HepG2 (cell line): Measurements from ENCODE around the gene TRIM67. TPM values are rescaled to one million over a fixed set of nuclear protein-coding genes. Genes with fewer than 3 reads are reported as not detected.

ENCODE experiments used
- ATAC-seq: fragments of 200-7000 bp; cut with Tn5 transposase; 3 replicates; pipeline ENCODE4 v1.9.1; 2020; ENCODE audit warnings: mild to moderate bottlenecking, moderate library complexity
- BruUV-seq: library from RNA; stranded (reverse); fragments of 400-500 nt; replicated peaks from 2 replicates; lab custom pipeline; 2021; lab: Mats Ljungman, UMichigan
- CTCF ChIA-PET: fragments of 300-600 bp; formaldehyde crosslinking; extraction: SDS; loops from one replicate; lab custom pipeline; 2021; ENCODE audit warnings: low total read pairs, inconsistent platforms, low intra/inter-chr PET ratio; lab: Yijun Ruan, JAX
- POLR2A ChIA-PET: fragments of 350-600 bp; sonication (Branson Sonifier 250); formaldehyde crosslinking; loops from one replicate; lab custom pipeline; 2020; ENCODE audit warnings: antibody characterized with exemption, inconsistent platforms; lab: Yijun Ruan, JAX
- DNase-seq: peaks from one replicate; pipeline ENCODE4 v3.0.0-alpha.2; 2015; ENCODE audit warnings: low spot score
- FAIRE-seq: peaks from 3 replicates; lab custom pipeline; 2011; peaks lifted over from hg19 to GRCh38; lab: Jason Lieb, UNC
- H2AFZ ChIP-seq: one replicate; pipeline ENCODE4 v1.6.1; 2011; ENCODE audit warnings: low read length, inconsistent platforms
- H3K27ac ChIP-seq: fragments of 300-600 bp; 3 replicates; pipeline ENCODE4 v1.8.0; 2011; ENCODE audit warnings: mixed run types, mild to moderate bottlenecking, mixed read lengths, low read length, inconsistent platforms; ENCODE audit not compliant: insufficient read depth; ENCODE audit errors: extremely low read length
- H3K27me3 ChIP-seq, 2 experiments: fragments of 200-600 bp in 1 of 2; 2 replicates in 1 of 2; 3 replicates in 1 of 2; pipeline versions ENCODE4 v1.6.0 to v1.8.0; 2011; ENCODE audit warnings: low read length in 2 of 2, mild to moderate bottlenecking in 2 of 2, moderate library complexity in 2 of 2, inconsistent platforms in 1 of 2; ENCODE audit not compliant: insufficient read depth in 2 of 2, control insufficient read depth in 1 of 2
- H3K36me3 ChIP-seq, 2 experiments: fragments of 200-600 bp in 1 of 2; replicated peaks in 1 of 2; 2 replicates in 1 of 2; 3 replicates in 1 of 2; pipeline versions ENCODE4 v1.5.1 to v1.8.0; 2011; ENCODE audit warnings: low read length in 2 of 2, inconsistent platforms in 1 of 2; ENCODE audit not compliant: insufficient read depth in 2 of 2, control insufficient read depth in 1 of 2
- H3K4me1 ChIP-seq: 2 replicates; pipeline ENCODE4 v1.5.1; 2012; ENCODE audit warnings: low read length, inconsistent platforms; ENCODE audit not compliant: insufficient read depth
- H3K4me2 ChIP-seq: 2 replicates; pipeline ENCODE4 v1.6.0; 2011; ENCODE audit warnings: low read depth, low read length, inconsistent platforms
- H3K4me3 ChIP-seq, 3 experiments: fragments of 200-600 bp in 1 of 3; sonication (generic), shearing (Covaris generic) in 1 of 3; replicated peaks in 1 of 3; 2 replicates each; pipeline ENCODE4 v1.5.1; 2011 to 2016; ENCODE audit warnings: low read length in 3 of 3, inconsistent platforms in 2 of 3, low read depth in 2 of 3, mild to moderate bottlenecking in 2 of 3, control low read depth in 1 of 3, mixed read lengths in 1 of 3; ENCODE audit not compliant: insufficient read depth in 1 of 3
- H3K79me2 ChIP-seq: one replicate; pipeline ENCODE4 v1.6.1; 2011; ENCODE audit warnings: low read length, inconsistent platforms; ENCODE audit not compliant: insufficient read depth
- H3K9ac ChIP-seq: 2 replicates; pipeline ENCODE4 v1.6.0; 2011; ENCODE audit warnings: mild to moderate bottlenecking, low read depth, low read length, inconsistent platforms; ENCODE audit not compliant: insufficient read depth
- H3K9me3 ChIP-seq: 2 replicates; pipeline ENCODE4 v1.5.1; 2012; ENCODE audit warnings: mild to moderate bottlenecking, low read length
- H4K20me1 ChIP-seq: 2 replicates; pipeline ENCODE4 v1.6.0; 2011; ENCODE audit warnings: inconsistent platforms, mild to moderate bottlenecking, low read length, moderate library complexity; ENCODE audit not compliant: insufficient read depth
- KLF15 ChIP-seq: sonication (generic); formaldehyde crosslinking; IDR thresholded peaks from 2 replicates; pipeline ENCODE4 v1.8.1; 2023; ENCODE audit warnings: borderline replicate concordance, mild to moderate bottlenecking, inconsistent platforms, missing genetic modification reagents, mixed read lengths
- RXRB ChIP-seq: IDR thresholded peaks from 2 replicates; pipeline ENCODE4 v1.6.1; 2016; ENCODE audit warnings: borderline replicate concordance, missing genetic modification reagents, missing compliant biosample characterization
- XRCC5 ChIP-seq: fragments of 200-400 bp; formaldehyde crosslinking; optimal IDR thresholded peaks from 2 replicates; pipeline ENCODE3; 2017; ENCODE audit warnings: mild to moderate bottlenecking, low read length
- ZNF703 ChIP-seq: sonication (generic); formaldehyde crosslinking; IDR thresholded peaks from 2 replicates; pipeline ENCODE4 v1.5.1; 2020; ENCODE audit warnings: missing genetic modification reagents, mild to moderate bottlenecking, moderate library complexity, borderline replicate concordance
- WGBS: methylation state at CpG from one replicate; pipeline ENCODE4 v1.1.6; 2017; ENCODE audit warnings: low lambda C conversion rate; 5-methylcytosine and 5-hydroxymethylcytosine counted together
- in situ Hi-C: cut with HindIII; loops from 2 replicates; pipeline ENCODE4 v1.10.0; 2017; ENCODE audit warnings: low pct_unique_long_range_greater_than_20kb; ENCODE audit not compliant: extremely low pct_ligation_motif_present
- intact Hi-C: fragments of 100-400 bp; cut with micrococcal nuclease; formaldehyde crosslinking; loops from one replicate; pipeline ENCODE4 v1.10.0; 2022; ENCODE audit not compliant: unreplicated experiment
- polyA plus RNA-seq, 8 experiments: library from polyadenylated mRNA; depleted of rRNA in 3 of 8; stranded (reverse) in 7 of 8; unstranded in 1 of 8; fragments of >200 nt; fragmentation: Illumina TruSeq in 4 of 8; extraction: Trizol in 4 of 8; gene quantifications; 2 replicates each; pipeline versions ENCODE4 v1.2.1 to v1.2.3, GENCODE V29; 2011 to 2016; ENCODE audit warnings: low read depth in 4 of 8, missing spikeins in 1 of 8, mixed read lengths in 1 of 8; ENCODE audit not compliant: insufficient read depth in 1 of 8
- total RNA-seq, 5 experiments: library from RNA; depleted of rRNA; stranded (reverse); fragments of >200 nt; fragmentation: Illumina TruSeq; extraction: Trizol; gene quantifications; 2 replicates each; pipeline ENCODE4 v1.2.3, GENCODE V29; 2016; ENCODE audit warnings: low read depth in 1 of 5
- TF ChIP-seq, protein P1 (sequence below): IDR thresholded peaks from 2 replicates; pipeline ENCODE4 v1.6.1; 2012; ENCODE audit warnings: low read length, improper control_type of control experiment
- TF ChIP-seq, protein P2 (sequence below): sonication (generic); formaldehyde crosslinking; IDR thresholded peaks from 2 replicates; pipeline ENCODE4 v1.4.0; 2020; ENCODE audit warnings: missing genetic modification reagents

Gene TRIM67
- total and polyA plus RNA-seq, 2 of the 13 experiments (the other 11 are each of a cell fraction or from before 2014, with no cell fraction given): not detected

DNA sequence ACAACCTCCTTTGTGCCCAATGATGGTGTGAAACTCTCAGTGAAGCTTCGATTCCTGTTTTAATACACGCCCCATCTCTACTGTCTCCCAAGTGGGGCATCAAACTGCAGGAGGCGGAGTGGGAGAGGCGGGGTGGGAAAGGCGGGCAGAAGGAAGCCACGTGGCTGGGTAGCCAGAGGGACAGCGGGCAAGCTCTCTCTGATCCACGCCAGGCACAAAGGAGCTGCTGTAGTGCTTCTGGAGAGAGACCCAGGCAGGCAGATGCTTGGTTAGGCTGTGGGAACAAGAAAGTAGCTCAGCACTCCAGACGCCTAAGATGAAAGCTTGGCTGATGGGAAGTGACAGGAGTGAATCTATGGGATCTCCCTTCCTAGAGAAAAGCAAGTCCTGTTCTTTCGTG, 25.7 kb downstream of the TRIM67 start:
- Histone ChIP-seq H4K20me1 (no peaks in the 10 kb centered on the region), H3K4me3 (no peak overlapping the region), H3K9me3 (no peaks in the 10 kb centered on the region), H3K27me3 (peaks cover 1 to 58% of the 10 kb centered on the region in 2 experiments; a peak in 4 of 5 replicates), H2AFZ (no peak overlapping the region)
- BruUV-seq: no TSS peak
- in situ Hi-C loops: no loop called here
- CTCF ChIA-PET: no interaction called here
- DNase-seq: no peak
- TF ChIP-seq XRCC5: no peak
- TF ChIP-seq ZNF703: no peak
- TF ChIP-seq, protein P1, sequence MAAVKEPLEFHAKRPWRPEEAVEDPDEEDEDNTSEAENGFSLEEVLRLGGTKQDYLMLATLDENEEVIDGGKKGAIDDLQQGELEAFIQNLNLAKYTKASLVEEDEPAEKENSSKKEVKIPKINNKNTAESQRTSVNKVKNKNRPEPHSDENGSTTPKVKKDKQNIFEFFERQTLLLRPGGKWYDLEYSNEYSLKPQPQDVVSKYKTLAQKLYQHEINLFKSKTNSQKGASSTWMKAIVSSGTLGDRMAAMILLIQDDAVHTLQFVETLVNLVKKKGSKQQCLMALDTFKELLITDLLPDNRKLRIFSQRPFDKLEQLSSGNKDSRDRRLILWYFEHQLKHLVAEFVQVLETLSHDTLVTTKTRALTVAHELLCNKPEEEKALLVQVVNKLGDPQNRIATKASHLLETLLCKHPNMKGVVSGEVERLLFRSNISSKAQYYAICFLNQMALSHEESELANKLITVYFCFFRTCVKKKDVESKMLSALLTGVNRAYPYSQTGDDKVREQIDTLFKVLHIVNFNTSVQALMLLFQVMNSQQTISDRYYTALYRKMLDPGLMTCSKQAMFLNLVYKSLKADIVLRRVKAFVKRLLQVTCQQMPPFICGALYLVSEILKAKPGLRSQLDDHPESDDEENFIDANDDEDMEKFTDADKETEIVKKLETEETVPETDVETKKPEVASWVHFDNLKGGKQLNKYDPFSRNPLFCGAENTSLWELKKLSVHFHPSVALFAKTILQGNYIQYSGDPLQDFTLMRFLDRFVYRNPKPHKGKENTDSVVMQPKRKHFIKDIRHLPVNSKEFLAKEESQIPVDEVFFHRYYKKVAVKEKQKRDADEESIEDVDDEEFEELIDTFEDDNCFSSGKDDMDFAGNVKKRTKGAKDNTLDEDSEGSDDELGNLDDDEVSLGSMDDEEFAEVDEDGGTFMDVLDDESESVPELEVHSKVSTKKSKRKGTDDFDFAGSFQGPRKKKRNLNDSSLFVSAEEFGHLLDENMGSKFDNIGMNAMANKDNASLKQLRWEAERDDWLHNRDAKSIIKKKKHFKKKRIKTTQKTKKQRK: no peak
- no peak for TF ChIP-seq RXRB (CRISPR knock-in tag)
- TF ChIP-seq, protein P2, sequence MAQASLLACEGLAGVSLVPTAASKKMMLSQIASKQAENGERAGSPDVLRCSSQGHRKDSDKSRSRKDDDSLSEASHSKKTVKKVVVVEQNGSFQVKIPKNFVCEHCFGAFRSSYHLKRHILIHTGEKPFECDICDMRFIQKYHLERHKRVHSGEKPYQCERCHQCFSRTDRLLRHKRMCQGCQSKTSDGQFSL (CRISPR knock-in tag): no peak
- no peak for TF ChIP-seq KLF15 (CRISPR knock-in tag)
- TF ChIP-seq, all 625 proteins: peak for 0
- no peak overlapping the region for H3K9ac ChIP-seq
- H3K27ac ChIP-seq: no peak overlapping the region
- no peaks in the 10 kb centered on the region for H3K36me3 ChIP-seq
- POLR2A ChIA-PET: no interaction called here
- H3K4me2 ChIP-seq: no peak overlapping the region
- H3K4me1 ChIP-seq: no peaks in the 10 kb centered on the region
- no peak for FAIRE-seq
- no peaks in the 10 kb centered on the region for H3K79me2 ChIP-seq
- ATAC-seq: no peak
- 34% methylated on average over 10 of the region's 10 CpGs for WGBS
- intact Hi-C loops: no loop called here
